ENCODE data around the gene IGSF3.
"Not testable (repeated sequence)": the region's sequence is repeated elsewhere in the genome, so short reads cannot be mapped to it uniquely, and the experiment has no call there.

Gene IGSF3

DNA sequence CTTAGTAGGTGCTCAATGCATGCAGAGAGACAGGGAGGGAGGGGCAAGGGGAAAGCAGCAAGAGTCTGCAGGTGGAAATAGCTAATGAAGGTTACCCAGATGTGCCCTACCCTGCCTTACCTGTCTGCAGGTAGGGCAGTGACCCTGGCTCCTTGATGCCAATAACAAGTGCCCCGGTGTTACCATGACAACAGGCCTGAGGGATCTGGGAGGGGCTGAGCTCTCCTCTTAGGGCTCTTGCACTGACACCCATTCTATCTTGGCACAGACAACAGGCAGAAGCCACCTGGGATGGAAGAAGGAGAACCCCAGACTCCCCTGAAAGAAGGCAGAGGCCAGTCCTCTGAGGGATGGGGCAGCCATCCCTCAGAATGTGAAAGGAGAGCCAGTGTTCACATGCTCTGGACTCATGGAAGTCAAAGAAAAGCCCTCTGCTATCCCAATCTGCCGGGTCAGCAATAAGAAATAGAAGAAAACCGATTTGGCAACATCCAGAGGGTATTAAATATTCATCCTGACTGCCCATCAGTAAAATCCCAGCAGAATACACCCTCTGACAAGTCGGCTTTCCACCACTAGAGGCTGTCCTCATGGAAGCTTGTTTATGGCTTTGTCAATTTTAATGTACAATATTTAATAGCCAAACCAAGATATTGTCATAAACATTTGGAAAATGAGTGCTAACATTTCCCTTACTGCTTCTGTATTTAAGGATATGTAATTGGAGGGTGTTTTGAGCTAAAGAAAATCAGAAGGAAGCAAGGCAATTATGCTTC is 72.3 kb downstream of the IGSF3 start:
- DNase-seq = not testable (repeated sequence)

DNA sequence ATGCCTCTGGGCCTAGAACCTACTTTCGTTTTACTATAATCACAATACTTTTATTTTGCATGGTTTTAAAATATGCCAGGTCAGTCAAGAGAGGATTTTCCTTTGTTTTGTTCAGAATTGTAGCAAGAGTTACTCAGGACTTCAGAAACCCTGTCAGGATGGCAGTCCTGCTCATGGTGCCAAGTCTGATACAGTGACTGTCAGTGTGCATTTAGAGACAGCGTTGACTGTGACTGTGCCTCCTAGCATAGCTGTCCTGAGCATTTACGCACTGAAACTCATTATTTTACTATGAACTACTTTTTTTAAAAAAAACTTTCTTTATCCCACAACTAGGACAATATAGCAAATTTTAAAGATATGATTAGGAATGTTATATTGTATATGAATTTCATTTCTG is 73.6 kb downstream of the IGSF3 start:
- not testable (repeated sequence) for DNase-seq

DNA sequence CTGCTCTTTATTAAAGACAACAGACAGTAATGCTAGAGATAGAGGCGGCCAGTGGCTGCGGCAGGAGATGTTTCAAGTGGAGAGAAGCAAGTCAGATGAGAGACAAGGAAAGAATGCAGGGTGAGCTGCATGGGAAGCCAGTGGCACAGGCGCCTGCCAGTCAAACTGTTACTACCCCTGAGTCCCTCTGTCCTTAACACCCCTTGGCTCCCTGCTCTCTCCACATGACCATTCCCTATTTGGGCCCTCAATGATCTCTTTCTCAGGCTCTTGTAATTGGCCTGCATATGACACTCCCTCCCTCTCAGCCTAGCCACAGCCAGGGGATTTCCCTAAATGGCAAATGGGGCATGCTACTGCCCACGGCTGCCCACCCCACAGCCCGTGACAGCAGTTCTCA is 74.1 kb downstream of the IGSF3 start:
- DNase-seq = not testable (repeated sequence)

DNA sequence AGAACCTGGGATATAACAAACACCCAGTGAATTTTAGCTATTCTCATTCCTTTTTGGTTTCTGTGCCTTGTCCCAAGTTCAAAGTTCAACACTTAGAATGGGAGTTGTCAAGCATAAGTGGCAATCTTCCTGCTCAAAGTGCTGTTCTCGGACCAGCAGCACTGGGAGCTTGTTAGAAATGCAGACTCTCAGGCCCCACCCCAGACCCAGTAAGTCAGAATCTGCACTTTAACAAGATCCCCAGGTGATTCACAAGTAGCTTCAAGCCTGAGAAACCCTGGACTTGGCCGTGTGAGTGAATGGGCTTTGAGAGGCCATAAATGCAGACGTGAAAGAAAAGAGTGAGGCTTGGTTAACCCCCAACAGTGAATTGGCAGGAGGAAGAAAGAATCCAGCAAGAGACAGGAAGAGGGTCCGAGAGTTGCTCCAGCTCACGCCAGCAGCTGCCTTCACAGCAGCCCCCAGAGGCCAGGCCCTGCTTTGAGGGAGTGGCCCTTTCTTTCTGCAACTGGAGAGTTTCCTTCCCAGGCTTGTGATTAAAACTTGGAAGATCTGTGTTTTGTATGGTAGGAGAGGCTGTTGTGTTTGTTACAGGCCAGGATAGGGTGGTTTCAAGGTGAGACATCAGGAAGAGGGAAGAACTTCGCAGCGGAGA is 75.5 kb downstream of the IGSF3 start:
- not testable (repeated sequence) for DNase-seq

DNA sequence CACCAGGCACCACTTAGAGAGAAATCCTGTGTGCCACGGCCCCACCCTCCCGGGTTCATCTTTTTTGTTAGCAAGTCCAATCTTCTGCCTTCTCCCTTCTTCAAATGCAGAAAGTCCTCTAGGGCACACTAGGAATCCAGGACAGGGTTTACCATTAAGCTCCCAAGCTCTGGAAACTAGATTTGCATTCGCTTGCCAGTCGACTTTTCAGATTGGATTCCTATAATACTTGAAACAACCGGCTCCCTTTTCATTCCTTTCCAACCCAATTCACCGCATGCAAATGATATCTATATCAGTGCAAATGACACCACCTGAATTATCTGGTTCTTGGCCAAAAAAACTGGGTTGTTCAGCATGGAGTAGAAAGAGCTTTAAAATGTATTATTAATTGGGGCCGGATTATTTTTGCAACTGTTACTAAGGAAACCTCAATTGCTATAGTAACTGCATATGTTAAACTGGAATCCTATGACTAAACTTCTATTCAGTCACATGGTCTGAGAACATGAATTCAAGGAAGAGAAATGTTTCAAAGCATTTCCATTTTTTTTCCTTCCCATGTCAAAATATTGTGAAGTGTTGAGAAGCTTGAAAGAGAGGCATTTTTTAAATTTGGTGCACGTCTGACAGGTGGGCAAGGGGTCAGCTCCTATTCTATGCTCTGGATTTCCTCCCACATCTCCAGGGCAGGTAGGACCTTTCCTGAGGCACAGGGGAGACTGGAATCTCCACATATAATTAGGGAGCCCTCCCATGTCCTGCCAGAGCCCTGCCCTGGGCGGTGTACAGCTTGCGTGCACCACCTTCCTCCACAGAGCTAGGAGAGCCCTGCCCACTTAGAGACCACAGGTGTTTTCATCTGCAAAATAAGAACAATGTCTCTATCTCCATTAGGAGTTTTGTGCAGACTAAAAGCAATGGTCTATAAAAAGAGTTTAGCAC is 76.3 kb downstream of the IGSF3 start:
- not testable (repeated sequence) for DNase-seq

DNA sequence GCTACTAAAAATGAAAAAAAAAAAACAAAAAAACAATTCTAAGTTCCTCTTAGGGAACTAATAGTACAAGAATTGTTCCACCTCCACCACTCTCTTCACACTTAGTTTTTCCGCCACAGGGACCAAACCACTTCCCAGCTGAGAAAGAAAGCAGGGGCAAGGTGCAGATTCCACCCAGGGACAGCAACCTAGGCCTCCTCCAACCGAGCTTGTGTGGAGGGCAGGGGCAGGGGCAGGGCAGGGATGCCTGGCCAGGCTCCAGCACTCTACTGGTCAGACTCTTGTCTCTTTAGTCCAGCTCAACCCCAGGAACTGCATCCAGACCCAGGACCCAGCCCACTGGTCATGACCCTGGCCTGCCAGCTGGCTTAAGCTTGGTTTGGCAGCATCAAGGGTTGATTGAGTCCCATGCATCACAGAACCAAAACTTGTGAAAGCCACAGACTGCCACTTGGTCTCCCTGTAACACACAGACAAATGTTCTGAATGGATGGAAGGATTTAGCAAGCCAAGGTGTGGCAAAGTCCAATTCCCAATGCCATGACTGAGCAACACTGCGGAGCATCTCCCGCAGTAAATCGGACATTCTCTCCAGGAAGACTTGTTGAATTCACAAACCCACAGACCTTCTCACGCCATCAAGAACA is 77.1 kb downstream of the IGSF3 start:
- not testable (repeated sequence) for DNase-seq

DNA sequence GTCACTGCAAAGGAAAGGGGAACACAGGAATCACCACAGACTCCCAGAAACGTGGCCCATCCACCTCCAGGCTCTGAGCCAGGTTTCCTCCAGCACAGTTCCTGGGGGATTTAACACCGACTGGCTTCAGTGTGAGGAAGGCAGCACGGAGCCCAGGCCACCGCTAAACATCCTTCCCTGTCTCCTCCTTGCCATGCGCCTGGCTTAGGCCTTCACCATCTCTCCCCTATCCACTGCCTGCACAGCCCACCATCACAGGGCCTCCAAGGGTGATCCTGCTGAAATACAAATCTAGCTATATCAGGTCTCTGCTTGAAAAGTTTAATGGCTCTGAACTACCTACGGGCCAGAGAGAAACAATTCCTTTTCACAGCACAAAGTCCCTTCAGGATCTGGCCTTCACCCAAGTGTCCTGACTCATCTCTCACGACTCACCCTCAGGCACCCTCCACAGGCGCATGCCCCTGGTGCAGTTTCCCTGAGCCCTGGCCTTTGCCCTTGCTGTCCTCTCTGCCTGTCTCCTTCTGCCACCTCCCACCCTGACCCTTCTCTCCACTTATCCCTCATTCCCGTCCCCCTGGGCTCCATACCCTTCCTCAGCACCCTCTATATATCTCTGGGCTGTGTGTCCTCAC is 78.3 kb downstream of the IGSF3 start:
- DNase-seq = not testable (repeated sequence)

DNA sequence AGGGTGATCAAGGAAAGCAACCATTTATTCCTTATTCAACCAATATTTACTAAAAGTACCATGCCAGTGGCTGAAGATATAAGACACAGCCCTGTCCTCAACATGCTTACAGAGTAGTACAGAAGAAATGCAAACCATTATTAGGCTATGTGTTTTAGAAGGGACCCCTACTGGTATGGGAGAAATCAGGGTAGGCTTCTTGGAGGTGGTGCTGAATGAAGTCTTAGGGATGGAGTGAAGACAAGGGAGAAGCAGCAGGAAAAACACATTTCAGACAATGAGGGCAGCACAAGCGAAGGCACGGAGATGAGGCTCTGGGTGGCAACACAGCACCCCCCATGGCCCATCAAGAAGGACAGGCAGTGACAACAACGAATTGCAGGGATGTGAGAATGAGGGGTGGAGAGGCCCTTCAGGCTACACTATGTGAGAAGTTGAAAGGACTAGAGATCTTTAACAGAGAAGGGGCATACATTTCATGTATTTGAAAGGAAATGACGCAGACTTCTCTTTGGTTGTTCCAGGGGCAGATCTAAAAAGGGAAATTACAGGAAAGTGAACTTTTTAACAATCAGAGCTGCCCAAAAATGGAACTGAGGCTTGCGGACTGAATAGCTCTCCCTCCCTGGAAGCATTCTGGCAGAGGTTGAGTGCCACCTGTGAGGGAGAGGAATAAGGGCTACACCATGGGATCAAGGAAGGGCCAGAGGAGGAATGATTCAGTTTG is 79.9 kb downstream of the IGSF3 start:
- peak; percentile 52 for DNase-seq

DNA sequence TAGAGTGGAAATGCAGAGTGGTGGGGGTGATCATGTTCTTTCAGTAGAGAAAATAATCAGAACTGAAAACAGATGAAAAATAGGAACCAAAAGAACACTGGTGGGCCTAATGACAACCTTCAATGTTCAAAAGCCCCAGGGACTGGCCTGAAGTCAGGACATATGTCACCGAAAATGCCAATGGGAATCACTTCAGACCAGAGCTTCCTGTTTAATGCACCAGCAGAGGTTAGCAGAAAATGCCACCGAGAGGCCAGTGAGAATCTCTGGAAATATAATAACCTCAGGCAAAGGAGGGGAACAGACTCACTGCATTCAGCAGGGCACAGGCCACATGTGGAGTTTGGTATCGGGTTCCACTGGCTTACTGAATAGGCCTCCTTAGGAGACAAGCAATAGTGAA is 80.8 kb downstream of the IGSF3 start:
- DNase-seq = peak; percentile 68

DNA sequence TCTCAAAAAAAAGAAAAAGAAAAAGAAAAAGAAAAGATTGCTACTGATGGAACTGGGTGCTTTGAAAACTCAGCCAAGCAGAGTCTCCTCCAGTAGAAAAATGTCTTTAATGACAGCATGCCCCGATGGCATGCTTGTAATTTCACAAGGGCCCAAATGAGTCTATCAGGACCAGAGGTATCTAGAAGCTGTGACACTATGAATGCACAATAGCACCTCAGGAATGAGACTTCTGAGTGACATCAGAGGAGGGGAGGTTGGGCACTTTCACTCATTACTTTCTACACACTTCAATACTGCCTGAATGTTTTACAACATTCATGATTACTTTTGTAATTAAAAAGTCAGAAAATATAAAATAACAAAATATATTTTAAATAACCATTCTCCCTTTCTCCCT is 81.6 kb downstream of the IGSF3 start:
- no peak for DNase-seq

DNA sequence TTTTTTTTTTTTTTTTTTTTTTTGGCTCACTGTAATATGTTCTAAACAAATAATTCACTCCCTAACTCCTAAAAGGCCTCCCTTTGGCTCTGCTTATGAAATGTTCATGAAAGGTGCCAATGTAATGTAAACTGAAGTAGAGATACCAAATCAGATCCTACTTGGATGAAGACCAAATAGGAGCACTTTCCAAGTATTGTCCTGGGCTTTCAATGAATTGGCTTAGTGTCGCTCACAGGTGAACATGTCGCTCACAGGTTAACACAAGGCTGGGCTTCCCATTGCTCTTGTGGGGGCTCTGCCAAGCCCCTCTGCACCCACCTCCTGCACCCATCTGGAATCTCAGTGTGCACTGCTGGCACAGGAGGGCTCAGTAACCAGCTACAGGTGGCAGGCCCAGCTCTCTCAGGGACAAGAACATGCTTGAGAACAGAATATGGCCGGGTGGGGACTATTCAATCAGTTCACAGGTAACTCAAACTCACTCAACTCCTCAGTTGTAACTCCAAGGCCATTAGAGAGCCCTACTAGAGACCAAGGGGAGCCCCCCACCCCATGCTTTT is 86.1 kb downstream of the IGSF3 start:
- DNase-seq = no peak

DNA sequence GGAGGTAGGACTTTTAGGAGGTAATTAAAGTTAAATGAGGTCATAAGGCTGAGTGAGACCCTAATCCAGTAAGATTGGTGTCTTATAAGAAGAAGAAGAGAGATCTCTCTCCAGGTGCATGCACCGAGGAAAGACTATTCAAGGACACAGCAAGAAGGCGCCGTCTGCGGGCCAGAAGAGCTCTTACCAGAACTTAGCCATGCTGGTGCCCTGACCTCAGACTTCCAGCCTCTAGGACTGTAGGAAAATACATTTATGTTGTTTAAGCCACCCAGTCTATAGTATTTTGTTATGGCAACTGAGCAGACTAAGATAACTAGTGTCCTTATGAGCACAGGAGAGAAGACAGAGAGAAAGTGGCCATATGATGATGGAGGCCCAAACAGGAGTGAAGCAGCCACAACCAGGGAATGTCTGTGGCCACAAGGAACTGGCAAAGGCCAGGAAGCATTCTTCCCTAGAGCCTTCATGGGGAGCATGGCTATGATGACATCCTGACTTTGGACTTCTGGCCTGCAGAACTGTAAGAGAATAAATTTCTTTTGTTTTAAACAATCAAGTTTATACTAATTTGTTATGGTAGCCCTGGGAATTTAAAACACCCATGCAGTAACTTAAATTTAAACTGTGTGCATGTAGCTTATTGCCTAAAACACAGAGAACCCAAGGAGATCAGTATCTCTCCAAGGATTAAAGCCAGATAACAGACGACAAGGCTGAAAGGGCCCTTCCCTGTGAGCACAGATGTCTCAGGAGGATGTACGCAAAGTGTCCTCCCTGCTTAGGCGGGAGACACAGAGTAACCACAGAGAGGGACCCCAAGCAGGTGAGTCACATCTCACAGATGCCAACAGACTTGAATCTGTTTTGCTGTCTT is 86.8 kb downstream of the IGSF3 start:
- no peak for DNase-seq

DNA sequence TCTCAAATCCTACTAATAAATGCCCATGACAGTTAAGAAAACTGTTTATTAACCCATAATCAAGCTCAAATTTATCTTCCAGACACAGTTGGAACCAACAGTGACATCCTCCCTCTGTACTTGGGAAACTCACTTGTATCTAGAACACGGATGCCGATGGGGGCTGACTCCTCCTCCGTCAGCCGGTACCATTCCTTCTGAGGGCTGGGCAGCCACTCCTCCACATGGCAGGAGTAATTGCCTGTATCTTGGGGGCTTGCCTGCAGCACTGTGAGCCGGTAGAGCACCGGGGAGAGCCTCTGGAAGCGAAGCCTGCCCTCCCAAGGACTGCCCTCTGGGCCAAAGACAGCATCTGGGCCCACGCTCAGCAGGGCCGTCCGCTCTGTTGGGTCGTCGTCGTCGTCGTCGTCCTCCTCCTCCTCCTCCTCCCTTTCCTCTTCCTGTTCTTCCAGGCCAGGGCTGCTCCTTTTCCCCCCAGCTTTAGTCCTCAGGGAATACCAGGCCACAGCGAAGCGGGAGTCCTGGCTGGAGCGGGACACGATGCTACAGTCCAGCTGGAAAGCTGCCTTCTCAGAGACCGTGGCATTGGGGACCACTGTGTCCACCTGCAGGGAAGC is 88.2 kb downstream of the IGSF3 start:
- DNase-seq = no peak

DNA sequence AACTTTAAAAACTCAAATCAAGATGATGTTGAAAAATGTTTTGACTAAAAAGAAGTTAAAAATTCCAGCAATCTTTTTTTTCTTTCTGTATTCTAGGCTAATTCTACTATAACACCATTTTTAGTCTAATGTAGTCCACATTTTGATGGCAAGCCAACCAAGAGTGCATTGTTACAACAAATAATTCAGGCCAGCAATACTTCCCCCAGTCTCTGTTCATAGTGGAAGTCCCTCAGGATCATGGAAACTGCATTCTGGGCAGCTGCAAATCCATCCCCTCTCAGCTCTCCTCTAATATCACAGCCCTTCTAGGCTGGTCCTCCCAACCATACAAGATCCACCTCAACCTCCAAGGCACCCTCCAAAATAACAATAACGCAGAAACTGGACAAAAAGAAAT is 89.0 kb downstream of the IGSF3 start:
- DNase-seq = no peak

DNA sequence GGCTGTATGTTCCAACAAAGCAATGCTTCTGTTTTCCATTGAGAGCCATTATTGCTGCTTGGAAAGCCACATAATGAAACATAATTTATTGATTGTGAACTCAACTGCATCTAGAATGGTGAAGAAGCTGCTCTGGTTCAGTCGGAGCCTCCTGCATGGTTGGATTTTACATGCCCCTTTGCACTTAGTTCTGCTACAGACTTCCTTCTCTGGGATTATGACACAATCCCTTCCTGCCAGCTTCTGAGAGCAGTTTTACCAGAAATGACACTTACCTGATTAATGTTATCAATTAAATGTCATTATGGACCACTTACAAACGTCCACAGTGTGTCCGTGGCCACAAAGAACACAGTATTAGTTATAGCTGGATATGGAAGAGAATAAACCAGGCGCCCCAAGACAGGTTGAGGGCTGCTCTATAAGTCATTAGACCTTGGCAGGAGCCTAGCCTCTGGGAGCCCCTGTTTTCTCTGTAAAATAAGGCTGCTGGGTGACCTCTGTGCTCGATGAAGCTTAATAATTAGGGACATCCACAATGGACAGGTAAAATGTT is 89.7 kb downstream of the IGSF3 start:
- no peak for DNase-seq

DNA sequence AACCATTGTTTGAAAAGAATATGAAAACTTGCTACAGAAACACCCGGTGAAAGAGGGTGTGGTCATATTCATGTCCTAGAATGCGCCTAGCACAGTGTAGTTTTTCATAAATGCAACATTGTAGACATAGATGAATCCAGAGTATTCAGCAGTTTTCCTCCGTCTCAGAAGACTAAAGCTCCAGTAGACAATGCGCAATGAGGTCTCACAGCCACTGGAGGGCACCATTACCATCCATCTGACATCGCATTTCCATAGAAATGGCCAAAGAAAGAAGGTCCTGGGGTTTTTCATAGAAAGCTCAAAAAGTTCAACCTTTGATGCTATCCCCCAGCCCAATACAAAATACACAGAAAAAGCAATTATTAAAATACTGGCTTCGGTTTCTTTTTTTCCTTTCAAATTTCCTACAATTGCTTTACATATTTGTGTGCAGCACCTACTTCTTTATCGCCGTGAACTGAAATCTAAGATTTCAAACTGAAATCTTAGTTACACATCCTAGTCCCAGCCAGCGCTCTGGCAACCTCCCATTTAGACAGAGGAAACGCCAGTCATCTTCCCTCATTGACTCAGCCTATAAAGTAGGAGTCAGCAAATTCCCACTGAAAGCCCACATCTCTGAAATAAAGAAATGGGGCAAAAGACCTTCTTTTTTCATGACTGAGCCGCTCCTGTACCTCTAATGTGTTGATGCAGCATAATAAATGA is 92.8 kb downstream of the IGSF3 start:
- DNase-seq = peak; percentile 73

DNA sequence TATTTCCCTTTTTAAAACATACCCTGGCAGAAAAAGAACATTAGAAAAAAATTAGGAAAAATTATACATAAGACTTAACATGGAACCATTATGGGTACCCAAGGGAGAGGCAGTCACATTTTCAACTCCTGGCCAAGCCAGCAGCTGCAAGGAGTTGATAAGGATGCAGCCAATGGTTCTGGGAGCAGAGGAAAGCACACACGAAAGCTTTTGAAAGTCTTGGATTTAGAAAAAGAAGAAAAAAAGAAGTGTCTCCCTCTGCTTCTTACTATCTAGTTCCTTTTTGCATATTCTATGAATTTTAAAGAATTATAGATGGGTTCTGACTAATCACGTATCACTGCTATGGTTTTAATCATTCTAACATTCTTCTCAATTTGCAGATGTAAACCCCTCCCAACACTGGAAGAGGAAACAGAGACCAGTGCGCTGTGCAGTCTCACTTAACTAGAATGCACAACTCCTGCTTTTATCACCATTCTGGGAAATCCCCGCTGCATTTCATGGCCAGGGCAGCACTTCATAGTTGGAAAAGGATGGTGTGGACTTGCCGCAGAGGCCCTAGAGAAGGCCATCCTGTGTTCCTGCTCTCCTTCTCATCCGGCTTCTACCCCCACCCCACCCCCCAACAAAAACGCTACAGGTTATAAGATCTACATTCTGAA is 94.0 kb downstream of the IGSF3 start:
- DNase-seq = peak; percentile 54

DNA sequence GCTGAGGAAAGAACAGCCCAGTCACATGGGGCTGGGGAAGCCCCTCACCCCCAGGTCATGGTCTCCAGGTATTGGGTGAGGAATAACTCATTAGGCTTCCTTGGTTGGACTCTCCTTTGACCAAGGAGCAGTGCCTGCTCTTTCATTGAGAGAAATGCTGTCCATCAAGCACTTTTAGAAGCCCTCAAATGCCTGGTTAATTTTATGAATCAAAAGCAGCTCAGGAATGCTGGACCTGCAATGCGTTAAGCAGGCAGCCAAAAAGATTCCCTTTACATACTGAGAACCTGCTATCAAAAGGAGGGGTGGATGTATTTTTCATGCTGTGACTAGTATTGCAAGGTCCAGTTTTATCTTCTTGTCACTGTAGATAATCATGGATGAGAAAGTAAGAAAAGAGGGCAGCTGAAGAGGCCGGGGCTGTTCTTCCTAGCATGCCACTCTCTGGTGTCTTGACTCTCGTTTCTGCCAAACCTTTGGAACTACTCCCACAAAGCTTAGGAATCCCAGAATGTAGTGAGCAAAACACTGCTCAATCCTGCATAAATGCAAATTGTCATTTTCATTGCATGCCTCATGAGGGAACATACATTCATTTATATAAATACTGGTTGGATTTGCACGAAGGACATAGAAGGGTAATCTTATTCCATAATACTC is 94.6 kb downstream of the IGSF3 start:
- DNase-seq = no peak

Measured in inflammatory macrophage treated with lipopolysaccharide for 4 hours (primary cell).